ENCODE data around the gene SNED1.

Gene SNED1

GRCh38 chr2:240996161-240996833 is 2.1 kb upstream of the SNED1 start:
- no peak overlapping the region for H3K27ac ChIP-seq (replicated peaks)
- no peak overlapping the region for H3K4me3 ChIP-seq (replicated peaks; ENCODE audit: insufficient read depth, low read length)
- DNase-seq (ENCODE audit: low read depth in 1 of 2, low spot score in 1 of 2): no peak
- peaks cover 21% of the 10 kb centered on the region for H3K27me3 ChIP-seq (ENCODE audit: insufficient read depth, poor library complexity, severe bottlenecking)
- TF ChIP-seq POLR2AphosphoS5 (IDR thresholded peaks at IDR 0.05; ENCODE audit: low read depth) (no peak), SPI1 (IDR thresholded peaks at IDR 0.05; ENCODE audit: borderline replicate concordance, low read depth) (no peak)

GRCh38 chr2:240996834-240997140 is 1.6 kb upstream of the SNED1 start:
- no peak for TF ChIP-seq POLR2AphosphoS5 (IDR thresholded peaks at IDR 0.05; ENCODE audit: low read depth)
- TF ChIP-seq SPI1 (IDR thresholded peaks at IDR 0.05; ENCODE audit: borderline replicate concordance, low read depth): no peak
- TF ChIP-seq REST (IDR thresholded peaks at IDR 0.05; ENCODE audit: insufficient replicate concordance, low read depth): no peak
- no peak for TF ChIP-seq GABPA (IDR thresholded peaks at IDR 0.05; ENCODE audit: low read depth)
- no peak for TF ChIP-seq CTCF (IDR thresholded peaks at IDR 0.05; ENCODE audit: insufficient read depth, low read length)
- H3K27ac ChIP-seq (replicated peaks): no peak overlapping the region
- no peak overlapping the region for H3K4me3 ChIP-seq (replicated peaks; ENCODE audit: insufficient read depth, low read length)
- peaks cover 23% of the 10 kb centered on the region for H3K27me3 ChIP-seq (ENCODE audit: insufficient read depth, poor library complexity, severe bottlenecking)
- no peak for DNase-seq (ENCODE audit: low read depth in 1 of 2, low spot score in 1 of 2)

- no peak overlapping the region for H3K4me3 ChIP-seq (replicated peaks; ENCODE audit: insufficient read depth, low read length)
- no peak for TF ChIP-seq REST (IDR thresholded peaks at IDR 0.05; ENCODE audit: insufficient replicate concordance, low read depth)
- no peak for DNase-seq (ENCODE audit: low read depth in 1 of 2, low spot score in 1 of 2)
- H3K27ac ChIP-seq (replicated peaks): no peak overlapping the region
- peaks cover 23% of the 10 kb centered on the region for H3K27me3 ChIP-seq (ENCODE audit: insufficient read depth, poor library complexity, severe bottlenecking)
Observed at GRCh38 chr2:240997141-240997855, 1.1 kb upstream of the SNED1 start.

GRCh38 chr2:240998706-240998994 is 232 bp downstream of the SNED1 start:
- no peak for DNase-seq (ENCODE audit: low read depth in 1 of 2, low spot score in 1 of 2)
- H3K27ac ChIP-seq (replicated peaks): no peak overlapping the region
- TF ChIP-seq SPI1 (IDR thresholded peaks at IDR 0.05; ENCODE audit: borderline replicate concordance, low read depth): no peak
- TF ChIP-seq GABPA (IDR thresholded peaks at IDR 0.05; ENCODE audit: low read depth): no peak
- TF ChIP-seq REST (IDR thresholded peaks at IDR 0.05; ENCODE audit: insufficient replicate concordance, low read depth): no peak
- TF ChIP-seq POLR2AphosphoS5 (IDR thresholded peaks at IDR 0.05; ENCODE audit: low read depth): no peak
- no peak for TF ChIP-seq CTCF (IDR thresholded peaks at IDR 0.05; ENCODE audit: insufficient read depth, low read length)
- no peak overlapping the region for H3K4me3 ChIP-seq (replicated peaks; ENCODE audit: insufficient read depth, low read length)
- H3K27me3 ChIP-seq (ENCODE audit: insufficient read depth, poor library complexity, severe bottlenecking): peaks cover 23% of the 10 kb centered on the region
